H9 (cell line): ENCODE results near the gene KCNIP1. TPM values are rescaled to one million over a fixed set of nuclear protein-coding genes. Genes with fewer than 3 reads are reported as not detected.
A peak's percentile ranks its signal among the peaks of the same experiment; 100 is the strongest.

Experiments used
- DNase-seq: peaks from one replicate; pipeline ENCODE4 v3.0.0-alpha.2; 2017
- H2AFZ ChIP-seq: one replicate; pipeline ENCODE4 v1.6.1; 2013; ENCODE audit warnings: mild to moderate bottlenecking, low read length, control low read depth, moderate library complexity
- H2AK5ac ChIP-seq: 2 replicates; pipeline ENCODE4 v1.6.1; 2013; ENCODE audit warnings: low read length, control low read depth, mixed read lengths; ENCODE audit not compliant: insufficient read length
- H2BK120ac ChIP-seq: one replicate; pipeline ENCODE4 v1.6.1; 2013; ENCODE audit warnings: low read depth, mild to moderate bottlenecking, low read length, control low read depth, inconsistent platforms; ENCODE audit not compliant: poor library complexity, severe bottlenecking
- H2BK12ac ChIP-seq: 2 replicates; pipeline ENCODE4 v1.6.1; 2013; ENCODE audit warnings: low read length, control low read depth, mixed read lengths, low read depth; ENCODE audit not compliant: insufficient read length
- H2BK15ac ChIP-seq: 2 replicates; pipeline ENCODE4 v1.6.1; 2013; ENCODE audit warnings: low read depth, low read length, control low read depth
- H2BK20ac ChIP-seq: one replicate; pipeline ENCODE4 v1.6.1; 2013; ENCODE audit warnings: low read depth, mild to moderate bottlenecking, low read length, control low read depth, inconsistent platforms; ENCODE audit not compliant: poor library complexity, severe bottlenecking
- H2BK5ac ChIP-seq: 2 replicates; pipeline ENCODE4 v1.6.1; 2013; ENCODE audit warnings: low read length, control low read depth, mixed read lengths; ENCODE audit not compliant: insufficient read length
- H3K14ac ChIP-seq: 2 replicates; pipeline ENCODE4 v1.6.1; 2013; ENCODE audit warnings: low read length, control low read depth; ENCODE audit not compliant: insufficient read depth
- H3K18ac ChIP-seq: 2 replicates; pipeline ENCODE4 v1.6.1; 2013; ENCODE audit warnings: low read depth, mild to moderate bottlenecking, mixed read lengths, low read length, control low read depth; ENCODE audit not compliant: insufficient read length
- H3K23ac ChIP-seq: 2 replicates; pipeline ENCODE4 v1.6.1; 2013; ENCODE audit warnings: low read length, control low read depth, mixed read lengths, low read depth; ENCODE audit not compliant: insufficient read length
- H3K23me2 ChIP-seq: 2 replicates; pipeline ENCODE4 v1.6.1; 2013; ENCODE audit warnings: low read depth, mild to moderate bottlenecking, mixed read lengths, low read length, control low read depth; ENCODE audit not compliant: insufficient read length, poor library complexity, severe bottlenecking
- H3K27ac ChIP-seq: 2 replicates; pipeline ENCODE4 v1.5.1; 2013; ENCODE audit warnings: low read length, control low read depth, mixed read lengths, low read depth; ENCODE audit not compliant: insufficient read length
- H3K27me3 ChIP-seq: 2 replicates; pipeline ENCODE4 v1.6.1; 2013; ENCODE audit warnings: low read length, control low read depth, inconsistent platforms; ENCODE audit not compliant: insufficient read depth
- H3K4ac ChIP-seq: 2 replicates; pipeline ENCODE4 v1.6.1; 2013; ENCODE audit warnings: low read depth, mild to moderate bottlenecking, control low read depth, inconsistent platforms, low read length, moderate library complexity
- H3K4me1 ChIP-seq: 2 replicates; pipeline ENCODE4 v1.6.1; 2013; ENCODE audit warnings: low read length, control low read depth, inconsistent platforms; ENCODE audit not compliant: insufficient read depth
- H3K4me2 ChIP-seq: 2 replicates; pipeline ENCODE4 v1.6.1; 2013; ENCODE audit warnings: low read length, control low read depth, mixed read lengths; ENCODE audit not compliant: insufficient read length, insufficient read depth
- H3K56ac ChIP-seq: 2 replicates; pipeline ENCODE4 v1.6.1; 2013; ENCODE audit warnings: low read depth, mild to moderate bottlenecking, mixed read lengths, low read length, control low read depth; ENCODE audit not compliant: insufficient read length
- H3K79me1 ChIP-seq: 2 replicates; pipeline ENCODE4 v1.6.1; 2013; ENCODE audit warnings: low read depth, mild to moderate bottlenecking, moderate library complexity, low read length, control low read depth, inconsistent platforms; ENCODE audit not compliant: insufficient read depth, poor library complexity, severe bottlenecking
- H3K79me2 ChIP-seq: 2 replicates; pipeline ENCODE4 v1.6.1; 2013; ENCODE audit warnings: low read length, control low read depth, inconsistent platforms; ENCODE audit not compliant: insufficient read depth
- H3K9ac ChIP-seq: 2 replicates; pipeline ENCODE4 v1.6.1; 2013; ENCODE audit warnings: low read length, control low read depth, mixed read lengths; ENCODE audit not compliant: insufficient read length; ENCODE audit errors: extremely low read depth
- H3K9me3 ChIP-seq: one replicate; pipeline ENCODE4 v1.6.1; 2013; ENCODE audit warnings: low read depth, low read length, inconsistent platforms; ENCODE audit not compliant: control insufficient read depth
- H3T11ph ChIP-seq: one replicate; pipeline ENCODE4 v1.6.1; 2013; ENCODE audit warnings: mild to moderate bottlenecking, low read length, control low read depth, inconsistent platforms
- H4K20me1 ChIP-seq: one replicate; pipeline ENCODE4 v1.6.1; 2013; ENCODE audit not compliant: control insufficient read depth, insufficient read length, insufficient read depth
- H4K5ac ChIP-seq: 2 replicates; pipeline ENCODE4 v1.6.1; 2013; ENCODE audit warnings: low read depth, mild to moderate bottlenecking, mixed read lengths, low read length, control low read depth; ENCODE audit not compliant: insufficient read length
- H4K8ac ChIP-seq: replicated peaks from 2 replicates; pipeline ENCODE4 v1.6.1; 2013; ENCODE audit warnings: low read length, control low read depth, mixed read lengths, low read depth; ENCODE audit not compliant: insufficient read length
- H4K91ac ChIP-seq: 2 replicates; pipeline ENCODE4 v1.6.1; 2013; ENCODE audit warnings: low read depth, mild to moderate bottlenecking, moderate library complexity, mixed read lengths, low read length, control low read depth; ENCODE audit not compliant: insufficient read length
- H3K27ac Mint-ChIP-seq, 3 experiments: 2 replicates in 2 of 3; 3 replicates in 1 of 3; pipeline ENCODE4 v1.8.0; 2020 to 2021; ENCODE audit warnings: mixed read lengths in 3 of 3, mild to moderate bottlenecking in 1 of 3, moderate library complexity in 1 of 3
- H3K27me3 Mint-ChIP-seq: 2 replicates; pipeline ENCODE4 v1.8.0; 2021; ENCODE audit warnings: low read depth, mild to moderate bottlenecking, moderate library complexity, mixed read lengths
- H3K36me3 Mint-ChIP-seq, 3 experiments: 2 replicates in 2 of 3; 3 replicates in 1 of 3; pipeline ENCODE4 v1.8.0; 2020 to 2021; ENCODE audit warnings: low read depth in 3 of 3, mixed read lengths in 3 of 3; ENCODE audit not compliant: insufficient read depth in 1 of 3
- H3K4me1 Mint-ChIP-seq, 2 experiments: 2 replicates each; pipeline ENCODE4 v1.8.0; 2020; ENCODE audit warnings: mixed read lengths in 2 of 2
- H3K4me3 Mint-ChIP-seq, 2 experiments: 2 replicates in 1 of 2; 3 replicates in 1 of 2; pipeline ENCODE4 v1.8.0; 2020 to 2021; ENCODE audit warnings: mild to moderate bottlenecking in 2 of 2, mixed read lengths in 2 of 2, moderate library complexity in 1 of 2
- H3K9me3 Mint-ChIP-seq, 2 experiments: 2 replicates in 1 of 2; 3 replicates in 1 of 2; pipeline ENCODE4 v1.8.0; 2020; ENCODE audit warnings: mild to moderate bottlenecking in 2 of 2, mixed read lengths in 2 of 2, moderate library complexity in 1 of 2
- CTCF ChIP-seq: fragments of 200-600 bp; sonication (generic); conservative IDR thresholded peaks from 3 replicates; pipeline ENCODE4 v1.8.0; 2021; ENCODE audit warnings: antibody characterized with exemption, mild to moderate bottlenecking
- WGBS: extraction: QIAGEN DNeasy Blood & Tissue Kit; methylation state at CpG from one replicate; pipeline ENCODE4 v1.1.7; 2013; ENCODE audit warnings: missing lambda C conversion rate, low lambda C conversion rate, mixed read lengths; ENCODE audit not compliant: insufficient read length; ENCODE audit errors: extremely low coverage; 5-methylcytosine and 5-hydroxymethylcytosine counted together
- total RNA-seq: library from RNA; stranded (reverse); gene quantifications from 2 replicates; pipeline ENCODE4 v1.2.1, GENCODE V29; 2021

KCNIP1 gene
- total RNA-seq, 1 experiment from 2014 or later, result 0.63 TPM

- Histone ChIP-seq H3K27me3 (no peaks in the 10 kb centered on the region), H4K5ac (no peak overlapping the region), H2AFZ (no peak overlapping the region), H3K4me2 (no peak overlapping the region), H2AK5ac (no peak overlapping the region), H2BK15ac (no peak overlapping the region), H3K56ac (no peak overlapping the region), H3K9me3 (no peaks in the 10 kb centered on the region), H3K4ac (no peak overlapping the region), H3K27ac (no peak overlapping the region), H3K4me1 (no peaks in the 10 kb centered on the region; the same call in 1 of the 2 replicates), H3K9ac (no peak overlapping the region), H2BK20ac (no peak overlapping the region), H4K91ac (no peak overlapping the region), H3K23me2 (no peaks in the 10 kb centered on the region), H2BK12ac (no peak overlapping the region), H3K79me2 (no peaks in the 10 kb centered on the region), H3K23ac (no peak overlapping the region), H3K79me1 (no peaks in the 10 kb centered on the region), H2BK5ac (no peak overlapping the region), H3T11ph (no peak overlapping the region), H3K14ac (no peak overlapping the region), H2BK120ac (no peak overlapping the region), H4K8ac (no peak overlapping the region), H4K20me1 (no peaks in the 10 kb centered on the region), H3K18ac (no peak overlapping the region)
- TF ChIP-seq CTCF, result no peak
- Mint-ChIP-seq H3K9me3 (0 out of 5 replicates have a peak, but pooled peaks cover 0 to 2% of the 10 kb centered on the region in 2 experiments), H3K36me3 (no peaks in the 10 kb centered on the region), H3K4me3 (no peak overlapping the region), H3K27ac (no peak overlapping the region), H3K4me1 (peaks cover 19 to 21% of the 10 kb centered on the region in 2 experiments), H3K27me3 (peaks cover 7% of the 10 kb centered on the region; the same call in 1 of the 2 replicates)
- WGBS, result no CpG with 5 or more reads among the region's 6 CpGs
- peak; percentile 12 for DNase-seq
Observed at GRCh38 chr5:170478306-170478705, 25.5 kb upstream of the KCNIP1 start.
